ENCODE measurements around the gene OTULINL. TPM values are rescaled to one million over a fixed set of nuclear protein-coding genes. Genes with fewer than 3 reads are reported as not detected.

The OTULINL gene
- total RNA-seq, 1 donor, result 1.6 TPM

DNA sequence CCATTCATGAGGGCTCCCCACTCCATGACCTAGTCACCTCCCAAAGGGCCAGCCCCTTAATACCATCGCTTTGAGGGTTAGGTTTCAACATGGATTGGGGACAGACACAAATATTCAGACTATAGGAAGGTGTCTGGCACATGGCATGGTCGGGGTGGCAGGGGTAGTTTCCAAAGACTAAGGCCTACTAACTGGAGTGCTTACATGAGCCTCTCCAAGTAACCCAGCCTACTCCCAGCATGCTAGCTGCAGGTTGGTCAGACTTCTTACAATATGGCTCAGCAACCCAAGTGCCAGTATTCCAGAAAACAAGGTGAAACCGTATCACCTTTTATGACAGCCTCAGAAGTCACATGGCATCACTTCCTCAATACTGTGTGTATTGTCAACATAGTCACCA lies 19.9 kb upstream of the OTULINL start:
- TF ChIP-seq, protein P1, sequence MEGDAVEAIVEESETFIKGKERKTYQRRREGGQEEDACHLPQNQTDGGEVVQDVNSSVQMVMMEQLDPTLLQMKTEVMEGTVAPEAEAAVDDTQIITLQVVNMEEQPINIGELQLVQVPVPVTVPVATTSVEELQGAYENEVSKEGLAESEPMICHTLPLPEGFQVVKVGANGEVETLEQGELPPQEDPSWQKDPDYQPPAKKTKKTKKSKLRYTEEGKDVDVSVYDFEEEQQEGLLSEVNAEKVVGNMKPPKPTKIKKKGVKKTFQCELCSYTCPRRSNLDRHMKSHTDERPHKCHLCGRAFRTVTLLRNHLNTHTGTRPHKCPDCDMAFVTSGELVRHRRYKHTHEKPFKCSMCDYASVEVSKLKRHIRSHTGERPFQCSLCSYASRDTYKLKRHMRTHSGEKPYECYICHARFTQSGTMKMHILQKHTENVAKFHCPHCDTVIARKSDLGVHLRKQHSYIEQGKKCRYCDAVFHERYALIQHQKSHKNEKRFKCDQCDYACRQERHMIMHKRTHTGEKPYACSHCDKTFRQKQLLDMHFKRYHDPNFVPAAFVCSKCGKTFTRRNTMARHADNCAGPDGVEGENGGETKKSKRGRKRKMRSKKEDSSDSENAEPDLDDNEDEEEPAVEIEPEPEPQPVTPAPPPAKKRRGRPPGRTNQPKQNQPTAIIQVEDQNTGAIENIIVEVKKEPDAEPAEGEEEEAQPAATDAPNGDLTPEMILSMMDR (IDR thresholded peaks at IDR 0.05; ENCODE audit: insufficient read depth, low read length), result no peak
- no peak for DNase-seq (ENCODE audit: low read depth)
- no peak overlapping the region for H3K4me3 ChIP-seq (ENCODE audit: low read depth, low read length)

DNA sequence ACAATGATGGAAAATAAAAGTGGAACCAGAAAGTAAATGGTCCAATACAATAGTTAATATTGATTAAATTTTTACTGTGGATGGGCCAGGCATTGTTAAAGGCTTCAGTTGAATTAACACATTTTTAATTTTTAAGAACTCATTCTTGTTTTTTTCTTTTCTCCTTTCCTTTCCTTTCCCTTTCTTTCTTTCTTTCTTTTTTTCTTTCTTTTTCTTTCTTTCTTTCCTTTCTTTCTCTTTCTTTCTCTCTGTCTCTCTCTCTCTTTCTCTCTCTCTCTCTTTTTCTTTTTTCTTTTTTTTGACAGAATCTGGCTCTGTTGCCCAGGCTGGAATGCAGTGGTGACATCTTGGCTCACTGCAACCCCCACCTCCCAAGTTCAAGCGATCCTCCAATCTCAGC lies 13.3 kb upstream of the OTULINL start:
- no peak overlapping the region for H3K4me3 ChIP-seq (ENCODE audit: low read depth, low read length)
- TF ChIP-seq, protein P1 (IDR thresholded peaks at IDR 0.05; ENCODE audit: insufficient read depth, low read length), result no peak
- DNase-seq (ENCODE audit: low read depth), result no peak

- DNase-seq (ENCODE audit: low read depth), result no peak
- TF ChIP-seq, protein P1 (IDR thresholded peaks at IDR 0.05; ENCODE audit: insufficient read depth, low read length), result no peak
- no peak overlapping the region for H3K4me3 ChIP-seq (ENCODE audit: low read depth, low read length)
These were observed 11.5 kb upstream of the OTULINL start for GRCh38 chr5:14569948-14570691.

GRCh38 chr5:14571901-14572300 lies 9.7 kb upstream of the OTULINL start:
- TF ChIP-seq, protein P1 (IDR thresholded peaks at IDR 0.05; ENCODE audit: insufficient read depth, low read length), result no peak
- DNase-seq (ENCODE audit: low read depth), result no peak
- H3K4me3 ChIP-seq (ENCODE audit: low read depth, low read length), result no peak overlapping the region

- TF ChIP-seq, protein P1 (IDR thresholded peaks at IDR 0.05; ENCODE audit: insufficient read depth, low read length), result no peak
- DNase-seq (ENCODE audit: low read depth), result no peak
These were observed 9.2 kb upstream of the OTULINL start for GRCh38 chr5:14572385-14572784.

GRCh38 chr5:14572836-14573235 lies 8.8 kb upstream of the OTULINL start:
- TF ChIP-seq, protein P1 (IDR thresholded peaks at IDR 0.05; ENCODE audit: insufficient read depth, low read length), result no peak
- H3K4me3 ChIP-seq (ENCODE audit: low read depth, low read length), result no peak overlapping the region
- DNase-seq (ENCODE audit: low read depth), result no peak

More at GRCh38 chr5:14572385-14572784, 9.2 kb upstream of the OTULINL start:
- no peak overlapping the region for H3K4me3 ChIP-seq (ENCODE audit: low read depth, low read length)

DNA sequence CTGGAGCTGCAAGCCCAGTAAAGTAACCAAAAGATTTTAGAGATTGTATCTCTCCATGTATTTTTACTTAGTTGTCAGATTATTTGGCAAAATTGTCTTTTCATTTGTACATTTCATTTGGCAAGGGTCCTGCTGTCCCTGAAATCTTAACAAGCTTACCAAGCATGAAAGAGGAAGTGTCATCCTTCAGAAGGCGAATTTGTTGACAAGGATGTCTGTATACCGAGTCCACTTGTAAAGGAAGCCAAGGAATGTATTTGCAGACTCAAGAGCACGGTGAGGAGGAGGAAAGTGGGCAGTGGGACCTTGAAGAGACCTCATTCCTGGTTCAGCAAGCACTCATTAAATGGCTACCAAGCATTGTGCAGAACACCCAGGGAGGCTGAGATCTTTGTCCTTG lies 7.5 kb upstream of the OTULINL start:
- TF ChIP-seq, protein P1 (IDR thresholded peaks at IDR 0.05; ENCODE audit: insufficient read depth, low read length), result no peak
- DNase-seq (ENCODE audit: low read depth), result no peak
- no peak overlapping the region for H3K4me3 ChIP-seq (ENCODE audit: low read depth, low read length)

Data from fibroblast of the aortic adventitia (primary cell).